Left lung (tissue), 10 donors: Measurements from ENCODE around the gene BMPR1B. TPM values are rescaled to one million over a fixed set of nuclear protein-coding genes. Genes with fewer than 3 reads are reported as not detected.

Experiments used
- ATAC-seq: fragments of 200-7000 bp; cut with Tn5 transposase; one replicate; pipeline ENCODE4 v1.9.1; 2020; ENCODE audit warnings: moderate library complexity
- DNase-seq, 4 donors: peaks; one replicate each; pipeline ENCODE4 v3.0.0-alpha.2; 2013 to 2020
- H3K27ac ChIP-seq, 2 donors: fragments of 200-600 bp; sonication (generic) in 1 of 2; one replicate each; pipeline versions ENCODE4 v1.5.0 to v1.8.0; 2020 to 2021
- H3K27me3 ChIP-seq, 2 donors: fragments of 200-600 bp; sonication (generic) in 1 of 2; one replicate each; pipeline versions ENCODE4 v1.5.0 to v1.8.0; 2020 to 2021
- H3K36me3 ChIP-seq, 2 donors: fragments of 200-600 bp; sonication (generic) in 1 of 2; one replicate each; pipeline versions ENCODE4 v1.5.0 to v1.8.0; 2020 to 2021
- H3K4me1 ChIP-seq, 2 donors: fragments of 200-600 bp; one replicate each; pipeline ENCODE4 v1.8.0; 2021
- H3K4me3 ChIP-seq, 2 donors: fragments of 200-600 bp; sonication (generic) in 1 of 2; one replicate each; pipeline versions ENCODE4 v1.5.0 to v1.8.0; 2020 to 2021; ENCODE audit warnings: mild to moderate bottlenecking in 1 of 2
- H3K9me3 ChIP-seq, 2 donors: fragments of 200-600 bp; sonication (generic) in 1 of 2; one replicate each; pipeline versions ENCODE4 v1.5.0 to v1.8.0; 2020 to 2021
- CTCF ChIP-seq, 2 donors: fragments of 200-600 bp; sonication (generic) in 1 of 2; IDR thresholded peaks; one replicate each; pipeline versions ENCODE4 v1.5.0 to v1.8.0; 2021; ENCODE audit warnings: antibody characterized with exemption in 2 of 2
- intact Hi-C, 2 donors: fragments of 100-400 bp; cut with DNase I; formaldehyde crosslinking; loops; one replicate each; pipeline versions ENCODE4 v1.11.2 to v1.14.2; 2022
- polyA plus RNA-seq, 6 donors: library from polyadenylated mRNA; unstranded; fragments of 120-200 nt; gene quantifications; one replicate each; pipeline ENCODE4 v1.2.1, GENCODE V29; 2013; ENCODE audit not compliant: insufficient read length in 6 of 6
- total RNA-seq, 2 donors: library from RNA; stranded (reverse); fragmentation: NEBNext Ultra II Directional; extraction: Animal tissue kit (Norgen Biotek cat#: 25700); gene quantifications; one replicate each; pipeline ENCODE4 v1.2.1, GENCODE V29; 2021
- donor health status: DM: no; HTN: yes; CAD: no.
- donor health status: DM: no; HTN: no; CAD: no.

Gene BMPR1B
- total and polyA plus RNA-seq, 8 donors: 0.61 to 3.3 (median 1.1) TPM

- no peak for TF ChIP-seq CTCF (IDR thresholded peaks at IDR 0.05)
Measured at GRCh38 chr4:94959307-94959706, 201.6 kb downstream of the BMPR1B start.

GRCh38 chr4:94960708-94961107 is 203.0 kb downstream of the BMPR1B start:
- Histone ChIP-seq H3K9me3 (peaks cover 0 to 2% of the 10 kb centered on the region in 2 donors), H3K27me3 (no peaks in the 10 kb centered on the region), H3K4me1 (no peaks in the 10 kb centered on the region), H3K36me3 (no peaks in the 10 kb centered on the region), H3K27ac (no peak overlapping the region), H3K4me3 (no peak overlapping the region)
- no peak for TF ChIP-seq CTCF (IDR thresholded peaks at IDR 0.05)
- DNase-seq (no peak), ATAC-seq (no peak)
- intact Hi-C loops: no loop called here

More at GRCh38 chr4:94959307-94959706, 201.6 kb downstream of the BMPR1B start:
- Histone ChIP-seq H3K4me3 (no peak overlapping the region), H3K4me1 (no peaks in the 10 kb centered on the region), H3K9me3 (peaks cover 0 to 2% of the 10 kb centered on the region in 2 donors), H3K27ac (no peak overlapping the region), H3K27me3 (no peaks in the 10 kb centered on the region), H3K36me3 (no peaks in the 10 kb centered on the region)
- DNase-seq: no peak
- no peak for ATAC-seq
- intact Hi-C loops: no loop called here

GRCh38 chr4:94961420-94961819 is 203.7 kb downstream of the BMPR1B start:
- TF ChIP-seq CTCF (IDR thresholded peaks at IDR 0.05): no peak
- H3K4me3 ChIP-seq: no peak overlapping the region
- no peaks in the 10 kb centered on the region for H3K27me3 ChIP-seq
- intact Hi-C loops: no loop called here
- H3K9me3 ChIP-seq: peaks cover 0 to 2% of the 10 kb centered on the region in 2 donors
- H3K36me3 ChIP-seq: no peaks in the 10 kb centered on the region
- H3K4me1 ChIP-seq: no peaks in the 10 kb centered on the region
- ATAC-seq (no peak), DNase-seq (no peak)
- H3K27ac ChIP-seq: no peak overlapping the region

GRCh38 chr4:94962484-94962883 is 204.7 kb downstream of the BMPR1B start:
- no peak overlapping the region for H3K27ac ChIP-seq
- intact Hi-C loops: no loop called here
- TF ChIP-seq CTCF (IDR thresholded peaks at IDR 0.05): no peak
- H3K27me3 ChIP-seq: no peaks in the 10 kb centered on the region
- no peak overlapping the region for H3K4me3 ChIP-seq
- no peak for ATAC-seq
- no peaks in the 10 kb centered on the region for H3K36me3 ChIP-seq
- no peaks in the 10 kb centered on the region for H3K4me1 ChIP-seq
- DNase-seq: no peak
- H3K9me3 ChIP-seq: peaks cover 0 to 2% of the 10 kb centered on the region in 2 donors

GRCh38 chr4:94965852-94966251 is 208.1 kb downstream of the BMPR1B start:
- no peak overlapping the region for H3K27ac ChIP-seq
- H3K27me3 ChIP-seq: no peaks in the 10 kb centered on the region
- no peak overlapping the region for H3K4me3 ChIP-seq
- ATAC-seq (no peak), DNase-seq (no peak)
- no peaks in the 10 kb centered on the region for H3K9me3 ChIP-seq
- H3K4me1 ChIP-seq: no peaks in the 10 kb centered on the region
- no peak for TF ChIP-seq CTCF (IDR thresholded peaks at IDR 0.05)
- intact Hi-C loops: no loop called here
- H3K36me3 ChIP-seq: no peaks in the 10 kb centered on the region
